Endothelial cell (in vitro differentiated cells): ENCODE measurements around the gene PCDHGA5. TPM values are rescaled to one million over a fixed set of nuclear protein-coding genes. Genes with fewer than 3 reads are reported as not detected.
"Not testable (repeated sequence)": the region's sequence is repeated elsewhere in the genome, so short reads cannot be mapped to it uniquely, and the experiment has no call there.

Source experiments
- DNase-seq: peaks from one replicate; pipeline ENCODE4 v3.0.0; 2021; ENCODE audit warnings: low spot score
- H3K27ac Mint-ChIP-seq: one replicate; pipeline ENCODE4 v1.8.0; 2021; ENCODE audit warnings: mixed read lengths, inconsistent platforms; ENCODE audit not compliant: unreplicated experiment
- H3K27me3 Mint-ChIP-seq: one replicate; pipeline ENCODE4 v1.8.0; 2021; ENCODE audit warnings: mild to moderate bottlenecking, moderate library complexity, mixed read lengths, inconsistent platforms; ENCODE audit not compliant: unreplicated experiment
- H3K36me3 Mint-ChIP-seq: one replicate; pipeline ENCODE4 v1.8.0; 2021; ENCODE audit warnings: mild to moderate bottlenecking, low read depth, mixed read lengths, inconsistent platforms; ENCODE audit not compliant: unreplicated experiment
- H3K4me1 Mint-ChIP-seq: one replicate; pipeline ENCODE4 v1.8.0; 2021; ENCODE audit warnings: mild to moderate bottlenecking, mixed read lengths, inconsistent platforms; ENCODE audit not compliant: unreplicated experiment
- H3K4me3 Mint-ChIP-seq: one replicate; pipeline ENCODE4 v1.8.0; 2021; ENCODE audit warnings: mild to moderate bottlenecking, mixed read lengths, inconsistent platforms; ENCODE audit not compliant: unreplicated experiment
- H3K9me3 Mint-ChIP-seq: one replicate; pipeline ENCODE4 v1.8.0; 2021; ENCODE audit warnings: mixed read lengths, inconsistent platforms; ENCODE audit not compliant: unreplicated experiment
- CTCF ChIP-seq: fragments of 200-600 bp; sonication (generic); IDR thresholded peaks from one replicate; pipeline ENCODE4 v1.5.0; 2021; ENCODE audit warnings: antibody characterized with exemption; ENCODE audit not compliant: unreplicated experiment
- total RNA-seq: library from RNA; stranded (reverse); fragmentation: NEBNext Ultra II Directional; extraction: Animal tissue kit (Norgen Biotek cat#: 25700); gene quantifications from one replicate; pipeline ENCODE4 v1.2.1, GENCODE V29; 2021; ENCODE audit not compliant: unreplicated experiment

The PCDHGA5 gene
- total RNA-seq, 1 donor from 2014 or later: 2.4 TPM

- Mint-ChIP-seq H3K36me3 (peaks cover 46% of the 10 kb centered on the region), H3K9me3 (peaks cover 42% of the 10 kb centered on the region), H3K4me3 (no peak overlapping the region)
Measured at GRCh38 chr5:141322261-141322660, 41.7 kb upstream of the PCDHGA5 start.

GRCh38 chr5:141326088-141326854 lies 37.7 kb upstream of the PCDHGA5 start:
- H3K27ac Mint-ChIP-seq: peak overlapping the region; percentile 92
- peak; percentile 58 for DNase-seq

More at GRCh38 chr5:141322261-141322660, 41.7 kb upstream of the PCDHGA5 start:
- no peak for TF ChIP-seq CTCF
- peaks cover 13% of the 10 kb centered on the region for H3K27me3 Mint-ChIP-seq
- H3K4me1 Mint-ChIP-seq: peaks cover 19% of the 10 kb centered on the region
- no peak overlapping the region for H3K27ac Mint-ChIP-seq
- no peak for DNase-seq

GRCh38 chr5:141328231-141328630 lies 35.7 kb upstream of the PCDHGA5 start:
- Mint-ChIP-seq H3K27me3 (peaks cover 8% of the 10 kb centered on the region), H3K4me1 (no peaks in the 10 kb centered on the region), H3K9me3 (peaks cover 6% of the 10 kb centered on the region), H3K27ac (no peak overlapping the region), H3K36me3 (peaks cover 28% of the 10 kb centered on the region), H3K4me3 (no peak overlapping the region)
- DNase-seq: no peak
- TF ChIP-seq CTCF: no peak

More at GRCh38 chr5:141326088-141326854, 37.7 kb upstream of the PCDHGA5 start:
- peaks cover 18% of the 10 kb centered on the region for H3K36me3 Mint-ChIP-seq
- no peak for TF ChIP-seq CTCF
- H3K4me1 Mint-ChIP-seq: no peaks in the 10 kb centered on the region
- H3K27me3 Mint-ChIP-seq: peaks cover 8% of the 10 kb centered on the region
- H3K9me3 Mint-ChIP-seq: peaks cover 17% of the 10 kb centered on the region
- peak overlapping the region; percentile 81 for H3K4me3 Mint-ChIP-seq

GRCh38 chr5:141330299-141331080 lies 33.5 kb upstream of the PCDHGA5 start, which contains the start of gene PCDHGA1:
TSS of gene PCDHGA1 (plus strand) at chr5:141330514.
- Mint-ChIP-seq H3K4me3 (peak within 1 kb of the TSS; percentile 51), H3K27me3 (peaks cover 9% of the 10 kb centered on the region), H3K36me3 (peaks cover 31% of the 10 kb centered on the region), H3K4me1 (no peaks in the 10 kb centered on the region), H3K9me3 (peaks cover 10% of the 10 kb centered on the region), H3K27ac (no peak within 1 kb of the TSS)
- peak; percentile 37 for TF ChIP-seq CTCF
- DNase-seq: peak; percentile 25

- peaks cover 10% of the 10 kb centered on the region for H3K9me3 Mint-ChIP-seq
- H3K27ac Mint-ChIP-seq, H3K4me3 Mint-ChIP-seq, DNase-seq, H3K4me1 Mint-ChIP-seq, H3K27me3 Mint-ChIP-seq: not testable (repeated sequence)
- peaks cover 21% of the 10 kb centered on the region for H3K36me3 Mint-ChIP-seq
Measured at GRCh38 chr5:141332571-141332970, 31.4 kb upstream of the PCDHGA5 start.
